Astrocyte (in vitro differentiated cells and primary cell): ENCODE measurements around the gene DMBX1. TPM values are rescaled to one million over a fixed set of nuclear protein-coding genes. Genes with fewer than 3 reads are reported as not detected.

Experiments used
- DNase-seq: peaks from one replicate; pipeline ENCODE4 v3.0.0-alpha.2; 2010; ENCODE audit warnings: low read depth
- FAIRE-seq: peaks from 2 replicates; lab custom pipeline; 2011; peaks lifted over from hg19 to GRCh38; lab: Jason Lieb, UNC
- H2AFZ ChIP-seq: 2 replicates; pipeline ENCODE4 v1.6.0; 2012; ENCODE audit warnings: low read depth, low read length, inconsistent platforms
- H3K27ac ChIP-seq: 2 replicates; pipeline ENCODE4 v1.5.1; 2011; ENCODE audit warnings: low read depth, low read length, inconsistent platforms
- H3K27me3 ChIP-seq: 2 replicates; pipeline ENCODE4 v1.6.0; 2011; ENCODE audit warnings: low read length, inconsistent platforms; ENCODE audit not compliant: insufficient read depth
- H3K36me3 ChIP-seq: 2 replicates; pipeline ENCODE4 v1.5.1; 2011; ENCODE audit warnings: low read length, inconsistent platforms; ENCODE audit not compliant: insufficient read depth
- H3K4me1 ChIP-seq: 2 replicates; pipeline ENCODE4 v1.5.1; 2011; ENCODE audit warnings: low read length, inconsistent platforms; ENCODE audit not compliant: insufficient read depth
- H3K4me2 ChIP-seq: 2 replicates; pipeline ENCODE4 v1.6.0; 2012; ENCODE audit warnings: low read length, inconsistent platforms
- H3K4me3 ChIP-seq: 2 replicates; pipeline ENCODE4 v1.5.1; 2011; ENCODE audit warnings: low read depth, mild to moderate bottlenecking, low read length, inconsistent platforms; ENCODE audit not compliant: insufficient read depth
- H3K79me2 ChIP-seq: 2 replicates; pipeline ENCODE4 v1.6.0; 2012; ENCODE audit warnings: mild to moderate bottlenecking, low read length, inconsistent platforms; ENCODE audit not compliant: insufficient read depth
- H3K9ac ChIP-seq: 2 replicates; pipeline ENCODE4 v1.6.0; 2012; ENCODE audit warnings: mild to moderate bottlenecking, low read length, inconsistent platforms
- H3K9me3 ChIP-seq: 2 replicates; pipeline ENCODE4 v1.5.1; 2012; ENCODE audit warnings: low read depth, mild to moderate bottlenecking, low read length, inconsistent platforms; ENCODE audit not compliant: insufficient read depth
- H4K20me1 ChIP-seq: 2 replicates; pipeline ENCODE4 v1.6.0; 2012; ENCODE audit warnings: low read length, inconsistent platforms; ENCODE audit not compliant: insufficient read depth
- H3K27ac Mint-ChIP-seq: one replicate; pipeline ENCODE4 v1.8.0; 2021; ENCODE audit warnings: mild to moderate bottlenecking, mixed read lengths; ENCODE audit not compliant: unreplicated experiment
- H3K27me3 Mint-ChIP-seq: one replicate; pipeline ENCODE4 v1.8.0; 2021; ENCODE audit warnings: low read depth, mixed read lengths; ENCODE audit not compliant: unreplicated experiment
- H3K36me3 Mint-ChIP-seq: one replicate; pipeline ENCODE4 v1.8.0; 2021; ENCODE audit warnings: low read depth, mixed read lengths; ENCODE audit not compliant: unreplicated experiment
- H3K4me1 Mint-ChIP-seq: one replicate; pipeline ENCODE4 v1.8.0; 2021; ENCODE audit warnings: low read depth, mixed read lengths; ENCODE audit not compliant: unreplicated experiment
- H3K4me3 Mint-ChIP-seq: one replicate; pipeline ENCODE4 v1.8.0; 2021; ENCODE audit warnings: mild to moderate bottlenecking, moderate library complexity, mixed read lengths; ENCODE audit not compliant: unreplicated experiment
- H3K9me3 Mint-ChIP-seq: one replicate; pipeline ENCODE4 v1.8.0; 2021; ENCODE audit warnings: mild to moderate bottlenecking, mixed read lengths; ENCODE audit not compliant: unreplicated experiment
- CTCF ChIP-seq: IDR thresholded peaks from 2 replicates; pipeline ENCODE4 v1.5.1; 2011; ENCODE audit warnings: low read depth, mild to moderate bottlenecking, inconsistent platforms, low read length, moderate library complexity; ENCODE audit not compliant: insufficient read depth
- EZH2 ChIP-seq: IDR thresholded peaks from 2 replicates; pipeline ENCODE4 v1.6.1; 2012; ENCODE audit warnings: mild to moderate bottlenecking, low read length, inconsistent platforms; ENCODE audit not compliant: insufficient read depth
- total RNA-seq: library from RNA; stranded (reverse); gene quantifications from 2 replicates; pipeline ENCODE4 v1.2.1, GENCODE V29; 2021

DMBX1 gene
- total RNA-seq, 1 donor from 2014 or later = 0.07 TPM

GRCh38 chr1:46480959-46481646 lies 8.5 kb upstream of the DMBX1 start:
- Histone ChIP-seq H3K9me3 (no peaks in the 10 kb centered on the region), H3K27me3 (peaks cover 55% of the 10 kb centered on the region), H3K36me3 (no peaks in the 10 kb centered on the region), H3K9ac (no peak overlapping the region), H2AFZ (no peak overlapping the region), H3K4me2 (no peak overlapping the region), H4K20me1 (peaks cover 6% of the 10 kb centered on the region), H3K4me1 (no peaks in the 10 kb centered on the region), H3K27ac (no peak overlapping the region), H3K79me2 (no peaks in the 10 kb centered on the region), H3K4me3 (no peak overlapping the region)
- Mint-ChIP-seq H3K27ac (no peak overlapping the region), H3K4me1 (no peaks in the 10 kb centered on the region), H3K27me3 (peaks cover 67% of the 10 kb centered on the region), H3K4me3 (no peak overlapping the region), H3K36me3 (no peaks in the 10 kb centered on the region), H3K9me3 (no peaks in the 10 kb centered on the region)
- FAIRE-seq = no peak
- no peak for TF ChIP-seq CTCF
- no peak for TF ChIP-seq EZH2
- DNase-seq = no peak

GRCh38 chr1:46481961-46482360 lies 7.7 kb upstream of the DMBX1 start:
- H3K27me3 Mint-ChIP-seq = peaks cover 75% of the 10 kb centered on the region
- no peak overlapping the region for H3K27ac Mint-ChIP-seq
- FAIRE-seq (no peak), DNase-seq (no peak)
- H3K9me3 Mint-ChIP-seq = no peaks in the 10 kb centered on the region
- TF ChIP-seq EZH2 (no peak), CTCF (no peak)
- Histone ChIP-seq H3K9ac (no peak overlapping the region), H4K20me1 (peaks cover 6% of the 10 kb centered on the region), H3K4me1 (no peaks in the 10 kb centered on the region), H3K4me2 (no peak overlapping the region), H3K36me3 (no peaks in the 10 kb centered on the region), H3K79me2 (no peaks in the 10 kb centered on the region), H3K27ac (no peak overlapping the region), H3K4me3 (no peak overlapping the region), H3K9me3 (no peaks in the 10 kb centered on the region), H3K27me3 (peaks cover 64% of the 10 kb centered on the region), H2AFZ (no peak overlapping the region)
- H3K4me3 Mint-ChIP-seq = no peak overlapping the region
- no peaks in the 10 kb centered on the region for H3K36me3 Mint-ChIP-seq
- no peaks in the 10 kb centered on the region for H3K4me1 Mint-ChIP-seq

GRCh38 chr1:46483589-46483988 lies 6.0 kb upstream of the DMBX1 start:
- no peak for TF ChIP-seq EZH2
- TF ChIP-seq CTCF = no peak
- no peaks in the 10 kb centered on the region for H3K79me2 ChIP-seq
- H3K9me3 Mint-ChIP-seq = no peaks in the 10 kb centered on the region
- peaks cover 84% of the 10 kb centered on the region for H3K27me3 Mint-ChIP-seq
- H3K9me3 ChIP-seq = no peaks in the 10 kb centered on the region
- H3K27ac ChIP-seq = no peak overlapping the region
- H3K4me1 ChIP-seq = no peaks in the 10 kb centered on the region
- H3K4me3 Mint-ChIP-seq = no peak overlapping the region
- no peak overlapping the region for H2AFZ ChIP-seq
- no peak for FAIRE-seq
- DNase-seq = no peak
- no peak overlapping the region for H3K27ac Mint-ChIP-seq
- peaks cover 6% of the 10 kb centered on the region for H4K20me1 ChIP-seq
- peaks cover 80% of the 10 kb centered on the region for H3K27me3 ChIP-seq
- no peaks in the 10 kb centered on the region for H3K36me3 Mint-ChIP-seq
- H3K4me1 Mint-ChIP-seq = peaks cover 4% of the 10 kb centered on the region
- no peak overlapping the region for H3K9ac ChIP-seq
- H3K4me2 ChIP-seq = no peak overlapping the region
- H3K36me3 ChIP-seq = no peaks in the 10 kb centered on the region
- no peak overlapping the region for H3K4me3 ChIP-seq
